ENCODE results near the gene FOXN4. TPM values are rescaled to one million over a fixed set of nuclear protein-coding genes. Genes with fewer than 3 reads are reported as not detected.

The FOXN4 gene
- total and polyA plus RNA-seq, 2 of the 13 experiments (the other 11 are each of a cell fraction or from before 2014, with no cell fraction given): 0.11 TPM; not detected in 1

GRCh38 chr12:109307051-109307450 lies 2.0 kb downstream of the FOXN4 start (continued):
- TF ChIP-seq ZNF414 (CRISPR knock-in tag; IDR thresholded peaks at IDR 0.05) (0 out of 2 replicates have a peak, but pooled peaks have one; percentile 50), NR2C2 (CRISPR knock-in tag; IDR thresholded peaks at IDR 0.05; ENCODE audit: borderline replicate concordance) (peak; percentile 58; the same call in 1 of the 2 replicates), THAP11 (CRISPR knock-in tag; IDR thresholded peaks at IDR 0.05) (0 out of 2 replicates have a peak, but pooled peaks have one; percentile 20), PAXIP1 (CRISPR knock-in tag; conservative IDR thresholded peaks at IDR 0.05) (peak; percentile 69), FOXP4 (CRISPR knock-in tag; IDR thresholded peaks at IDR 0.05) (peak; percentile 59; the same call in 1 of the 2 replicates), ZNF124 (CRISPR knock-in tag; IDR thresholded peaks at IDR 0.05) (0 out of 2 replicates have a peak, but pooled peaks have one; percentile 37), ZBTB7B (CRISPR knock-in tag; IDR thresholded peaks at IDR 0.05) (peak; percentile 89), TFDP2 (CRISPR knock-in tag; IDR thresholded peaks at IDR 0.05) (no peak), LRRFIP1 (CRISPR knock-in tag; conservative IDR thresholded peaks at IDR 0.05) (no peak), ZNF550 (CRISPR knock-in tag; IDR thresholded peaks at IDR 0.05; ENCODE audit: borderline replicate concordance) (no peak), UBTF (CRISPR knock-in tag; IDR thresholded peaks at IDR 0.05) (peak; percentile 64), BRF2 (CRISPR knock-in tag; IDR thresholded peaks at IDR 0.05) (no peak), CBFB (CRISPR knock-in tag; IDR thresholded peaks at IDR 0.05) (0 out of 2 replicates have a peak, but pooled peaks have one; percentile 27), ZNF776 (CRISPR knock-in tag; IDR thresholded peaks at IDR 0.05) (no peak), ZNF614 (CRISPR knock-in tag; IDR thresholded peaks at IDR 0.05; ENCODE audit: borderline replicate concordance) (no peak)
